MV-4-11 (cell line): ENCODE data around the gene NOD2.

ENCODE experiments used
- DNase-seq: peaks from one replicate; lab custom pipeline; 2025; lab: John Stamatoyannopoulos, UW

NOD2 gene

GRCh38 chr16:50694206-50694605 lies 800 bp downstream of the NOD2 start:
- no peak for DNase-seq

- peak; percentile 92 for DNase-seq
Observed at GRCh38 chr16:50695017-50696000, 1.9 kb downstream of the NOD2 start.

GRCh38 chr16:50696126-50696525 lies 2.7 kb downstream of the NOD2 start:
- DNase-seq, result no peak

GRCh38 chr16:50696575-50697420 lies 3.4 kb downstream of the NOD2 start:
- DNase-seq, result peak; percentile 69

GRCh38 chr16:50697421-50697715 lies 4.0 kb downstream of the NOD2 start:
- no peak for DNase-seq

GRCh38 chr16:50697881-50698767 lies 4.7 kb downstream of the NOD2 start:
- peak; percentile 8 for DNase-seq

- DNase-seq, result peak; percentile 56
Observed at GRCh38 chr16:50699326-50700159, 6.1 kb downstream of the NOD2 start.

- DNase-seq, result peak; percentile 92
Observed at GRCh38 chr16:50702725-50703124, 9.3 kb downstream of the NOD2 start.

- DNase-seq, result no peak
Observed at GRCh38 chr16:50704245-50704644, 10.8 kb downstream of the NOD2 start.

- no peak for DNase-seq
Observed at GRCh38 chr16:50705436-50706110, 12.2 kb downstream of the NOD2 start.

GRCh38 chr16:50706250-50706649 lies 12.8 kb downstream of the NOD2 start:
- no peak for DNase-seq

- peak; percentile 65 for DNase-seq
Observed at GRCh38 chr16:50708373-50709060, 15.1 kb downstream of the NOD2 start.

- peak; percentile 97 for DNase-seq
Observed at GRCh38 chr16:50709061-50709684, 15.8 kb downstream of the NOD2 start.

GRCh38 chr16:50709980-50710379 lies 16.6 kb downstream of the NOD2 start:
- DNase-seq, result no peak

GRCh38 chr16:50711040-50711439 lies 17.6 kb downstream of the NOD2 start:
- DNase-seq, result no peak

- DNase-seq, result no peak
Observed at GRCh38 chr16:50711862-50712559, 18.6 kb downstream of the NOD2 start.

GRCh38 chr16:50712560-50712898 lies 19.1 kb downstream of the NOD2 start:
- DNase-seq, result peak; percentile 76

- peak; percentile 10 for DNase-seq
Observed at GRCh38 chr16:50712956-50713355, 19.6 kb downstream of the NOD2 start.

GRCh38 chr16:50717091-50717490 lies 23.7 kb downstream of the NOD2 start:
- peak; percentile 76 for DNase-seq
